Stimulated activated CD4-positive, alpha-beta T cell treated with anti-CD3 and anti-CD28 coated beads, Interleukin-4, amount 100 ng/mL, for 24 hours (primary cell): Measurements from ENCODE around the gene IL19.
"Not testable (repeated sequence)": the region's sequence is repeated elsewhere in the genome, so short reads cannot be mapped to it uniquely, and the experiment has no call there.

ENCODE experiments used
- DNase-seq: peaks from one replicate; pipeline ENCODE4 v3.0.0-alpha.2; 2020

The IL19 gene

DNA sequence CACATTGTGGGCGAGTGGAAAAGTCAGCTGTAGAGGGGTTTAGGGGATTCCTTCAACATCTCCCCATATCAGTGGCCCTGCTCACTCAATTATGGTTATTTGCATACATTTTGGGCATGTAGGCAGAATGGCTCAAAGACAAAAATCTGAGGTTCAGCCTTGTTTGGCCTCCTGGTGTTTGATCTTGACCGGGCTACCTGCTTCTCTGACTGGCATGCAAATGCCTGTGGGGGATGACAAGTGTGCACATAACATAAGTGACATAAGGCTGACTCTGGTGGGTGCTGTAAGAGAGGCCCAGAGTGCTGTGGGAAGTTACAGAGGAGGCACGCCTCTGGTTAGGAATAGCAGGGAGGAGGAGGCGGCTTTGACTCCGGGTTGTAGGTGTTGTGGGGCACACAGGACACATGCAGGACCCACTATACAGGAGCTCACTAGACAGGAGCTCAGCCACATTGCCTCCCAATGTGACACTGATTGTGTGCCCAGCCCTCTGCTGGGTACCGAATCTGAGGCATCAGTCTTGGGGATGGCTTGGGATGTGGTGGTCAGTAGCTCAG lies 29.4 kb upstream of the IL19 start:
- no peak for DNase-seq

DNA sequence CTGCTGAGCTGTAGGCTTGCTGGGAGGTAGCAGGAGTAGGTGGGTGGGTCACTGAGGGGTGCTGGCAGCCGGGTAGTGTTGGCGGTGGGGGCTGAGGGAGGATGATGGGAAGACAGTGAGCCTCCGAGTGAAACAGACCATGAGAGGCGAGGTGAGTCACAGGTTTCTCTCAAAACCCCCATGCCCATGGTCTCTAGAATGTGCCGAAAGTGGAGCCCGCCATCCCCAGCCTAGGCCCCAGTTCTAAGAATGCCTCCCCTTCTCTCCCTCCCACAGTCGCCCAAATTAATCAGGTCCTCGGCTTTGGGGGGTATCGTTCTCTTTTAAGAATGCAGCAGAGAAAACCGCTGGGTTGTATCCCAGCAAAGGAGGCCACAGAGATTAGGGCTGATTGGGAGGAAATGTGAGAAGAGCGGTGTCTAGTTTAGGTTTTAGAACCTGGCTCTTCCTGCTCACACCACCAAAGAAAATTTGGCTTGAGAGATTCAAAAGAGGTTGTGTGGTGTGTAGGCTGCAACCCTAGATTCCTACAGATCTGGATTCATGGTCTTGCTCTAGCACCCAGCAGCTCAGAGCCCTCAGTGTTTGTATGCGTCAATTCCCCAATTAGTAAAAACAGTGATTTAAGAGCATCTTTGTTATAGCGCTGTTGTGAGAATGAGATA lies 27.7 kb upstream of the IL19 start:
- DNase-seq, result peak; percentile 37

DNA sequence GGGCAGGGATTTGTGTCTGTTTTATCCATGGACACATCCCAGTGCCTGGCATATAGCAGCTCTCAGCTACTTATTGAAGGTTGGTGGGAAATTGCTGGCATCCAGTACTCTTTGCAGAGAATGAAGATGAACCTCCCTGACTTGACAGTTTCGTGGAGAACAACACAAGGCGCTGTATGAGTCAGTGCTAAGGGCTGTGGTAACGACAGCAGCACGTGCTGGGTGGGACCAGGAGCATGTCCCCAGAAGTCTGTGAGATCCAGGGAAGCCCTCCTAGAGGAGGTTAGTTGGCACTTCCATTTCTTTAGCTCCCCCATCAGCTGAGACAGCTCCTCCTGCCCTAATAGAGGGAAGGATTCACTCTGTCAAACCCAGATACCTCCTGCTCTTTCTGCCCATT lies 25.9 kb upstream of the IL19 start:
- peak; percentile 45 for DNase-seq

DNA sequence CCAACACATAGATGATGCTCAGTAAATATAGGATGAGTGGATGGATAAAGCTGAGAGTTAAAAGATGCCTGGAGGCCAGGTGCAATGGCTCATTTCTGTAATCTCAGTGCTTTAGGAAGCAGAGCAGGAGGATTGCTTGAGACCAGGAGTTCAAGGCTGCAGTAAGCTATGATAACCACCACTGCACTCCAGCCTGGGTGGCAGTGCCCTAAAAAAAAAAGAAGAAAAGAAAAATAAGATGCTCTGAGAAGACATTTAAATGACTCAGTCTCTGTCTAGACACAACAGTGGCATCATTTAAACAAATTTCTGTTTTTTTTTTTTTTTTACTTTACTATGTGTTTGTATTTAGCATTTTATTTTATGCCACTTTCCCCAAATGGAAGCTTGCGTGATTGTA lies 25.3 kb upstream of the IL19 start:
- DNase-seq, result no peak

DNA sequence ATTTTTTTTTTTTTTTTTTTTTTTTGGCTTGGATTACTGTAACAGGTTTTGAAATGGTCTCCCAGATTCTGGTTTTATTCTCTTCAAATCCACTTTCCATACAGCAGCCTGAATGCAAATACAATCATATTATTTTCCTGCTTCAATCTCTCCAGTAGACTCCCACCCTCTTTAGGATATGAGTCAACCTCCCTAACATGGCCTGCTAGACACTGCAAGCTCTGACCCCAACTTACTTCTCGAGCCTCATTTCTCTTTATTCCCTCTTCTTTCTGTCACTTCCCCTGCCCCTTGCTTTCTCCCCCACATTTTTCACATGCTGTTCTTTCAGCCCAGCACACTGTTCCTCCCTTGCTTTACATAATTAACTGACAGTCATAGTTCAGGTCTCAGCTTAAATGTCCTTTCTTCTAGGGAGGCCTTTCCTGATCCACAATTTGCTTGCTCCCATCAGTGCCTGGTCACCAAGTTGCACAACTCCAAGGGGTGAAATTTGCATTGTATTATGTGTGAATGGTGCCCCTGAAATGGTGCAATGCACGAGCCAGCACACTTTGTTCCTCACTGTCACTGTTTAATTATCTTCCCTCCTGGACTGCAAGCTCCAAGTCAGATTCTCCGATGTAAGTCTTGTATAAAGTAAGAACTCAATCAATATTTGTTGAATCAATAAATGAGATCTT lies 22.1 kb upstream of the IL19 start:
- DNase-seq, result no peak

DNA sequence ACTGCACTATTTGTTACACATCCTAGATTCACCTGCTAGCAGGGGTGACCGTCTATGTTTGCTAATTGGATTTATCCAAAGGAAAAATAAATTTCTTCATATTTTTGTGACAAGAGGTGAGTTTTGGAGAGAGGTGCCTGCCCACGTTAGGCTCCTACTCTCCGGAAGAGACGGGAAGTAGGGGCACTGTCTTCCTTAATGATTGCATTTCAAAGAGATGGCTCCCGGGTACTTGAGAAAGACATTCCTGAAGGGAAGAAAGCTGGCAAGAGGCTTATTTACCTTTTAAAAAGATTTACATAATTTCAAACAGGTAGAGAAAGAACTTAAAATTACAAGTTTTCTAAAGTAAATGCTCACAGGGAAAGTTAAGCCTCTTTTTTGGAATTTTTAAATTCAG lies 18.7 kb upstream of the IL19 start:
- no peak for DNase-seq

DNA sequence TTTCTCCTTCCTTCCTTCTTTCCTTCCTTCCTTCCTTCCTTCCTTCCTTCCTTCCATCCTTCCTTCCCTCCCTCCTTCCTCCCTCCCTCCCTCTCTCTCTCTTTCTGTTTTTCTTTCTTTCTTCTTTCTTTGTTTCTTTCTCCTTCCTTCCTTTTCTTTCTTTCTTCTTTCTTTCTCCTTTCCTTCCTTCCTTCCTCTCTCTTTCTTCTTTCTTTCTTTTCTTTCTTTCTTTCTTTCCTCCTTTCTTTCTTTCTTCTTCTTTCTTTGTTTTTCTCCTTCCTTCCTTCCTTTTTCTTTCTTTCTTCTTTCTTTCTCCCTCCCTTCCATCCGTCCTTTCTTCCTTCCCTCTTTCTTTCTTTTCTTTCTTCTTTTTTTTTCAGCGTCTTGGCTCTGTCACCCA lies 18.1 kb upstream of the IL19 start:
- DNase-seq, result no peak

GRCh38 chr1:206753141-206753540 lies 17.4 kb upstream of the IL19 start:
- no peak for DNase-seq

DNA sequence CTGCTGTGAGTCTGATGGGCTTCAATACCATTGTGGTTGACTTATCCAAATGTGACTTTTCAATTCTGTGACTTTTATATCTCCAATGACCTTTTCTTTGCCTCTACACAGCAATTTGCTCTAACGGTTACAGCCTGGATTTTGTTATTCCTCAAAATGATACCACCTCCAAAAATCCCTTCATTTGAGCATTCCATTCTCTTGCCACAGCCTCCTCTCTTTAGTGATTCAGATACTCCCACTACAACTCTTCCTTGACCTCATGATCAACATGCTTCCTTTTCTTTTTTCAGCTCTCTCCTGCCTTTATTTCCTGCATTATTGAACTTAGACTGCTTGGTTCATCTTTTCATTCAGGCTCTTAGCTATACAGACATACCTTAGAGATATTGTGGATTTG lies 16.6 kb upstream of the IL19 start:
- DNase-seq, result no peak

DNA sequence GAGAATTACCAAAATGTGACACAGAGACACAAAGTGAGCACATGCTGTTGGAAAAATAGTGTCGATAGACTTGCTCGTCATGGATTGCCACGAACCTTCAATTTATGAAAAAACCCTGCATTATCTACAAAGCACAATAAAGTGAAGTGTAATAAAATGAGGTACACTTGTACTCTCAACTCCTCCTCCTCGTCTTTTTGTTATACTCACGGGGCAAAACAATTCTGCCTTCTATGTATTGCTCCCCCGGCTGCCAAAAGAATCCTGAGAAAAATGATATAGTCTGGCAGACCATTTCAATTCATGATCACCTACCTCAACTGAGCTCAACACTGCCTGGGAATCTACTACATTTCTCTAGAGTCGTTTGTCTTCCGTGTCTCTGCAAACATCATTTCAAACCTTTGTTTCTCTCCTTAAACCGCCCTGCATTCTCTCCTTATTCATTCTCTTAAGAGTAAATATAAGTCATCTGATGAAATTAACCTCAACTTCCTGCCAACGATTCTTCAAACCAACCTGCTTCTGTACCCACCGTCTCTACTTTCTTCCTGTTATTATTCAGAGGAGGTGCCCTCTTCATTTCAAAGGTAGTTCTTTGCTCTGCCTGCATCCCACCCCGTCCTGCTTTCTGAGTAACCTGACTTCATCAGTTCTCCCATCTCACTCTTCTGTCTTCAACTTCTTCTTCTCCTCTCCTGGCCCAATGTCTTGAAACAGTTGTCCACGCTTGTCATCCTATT lies 12.9 kb upstream of the IL19 start:
- peak; percentile 38 for DNase-seq

DNA sequence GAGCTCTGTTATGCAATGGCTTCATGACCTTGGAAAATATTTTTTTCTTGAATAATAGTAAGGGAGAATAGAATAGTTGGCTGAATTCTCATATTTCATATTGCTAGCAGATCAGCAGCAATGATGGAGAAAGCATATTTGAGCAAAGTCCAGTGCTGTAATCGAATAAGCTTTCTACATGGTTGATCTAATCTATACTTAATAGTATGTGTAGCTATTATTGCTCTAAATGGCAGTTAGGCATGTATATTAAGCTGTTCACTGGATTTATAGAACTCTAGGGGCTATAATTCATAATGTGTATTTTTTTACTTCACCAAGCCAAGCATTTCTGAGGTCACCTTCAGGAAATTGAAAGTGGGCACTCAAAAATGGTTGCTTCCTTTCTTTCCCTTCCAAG lies 10.0 kb upstream of the IL19 start:
- DNase-seq, result no peak

- no peak for DNase-seq
Observed at GRCh38 chr1:206761159-206761768, 9.3 kb upstream of the IL19 start.

- not testable (repeated sequence) for DNase-seq
Observed at GRCh38 chr1:206762741-206763364, 7.7 kb upstream of the IL19 start.

DNA sequence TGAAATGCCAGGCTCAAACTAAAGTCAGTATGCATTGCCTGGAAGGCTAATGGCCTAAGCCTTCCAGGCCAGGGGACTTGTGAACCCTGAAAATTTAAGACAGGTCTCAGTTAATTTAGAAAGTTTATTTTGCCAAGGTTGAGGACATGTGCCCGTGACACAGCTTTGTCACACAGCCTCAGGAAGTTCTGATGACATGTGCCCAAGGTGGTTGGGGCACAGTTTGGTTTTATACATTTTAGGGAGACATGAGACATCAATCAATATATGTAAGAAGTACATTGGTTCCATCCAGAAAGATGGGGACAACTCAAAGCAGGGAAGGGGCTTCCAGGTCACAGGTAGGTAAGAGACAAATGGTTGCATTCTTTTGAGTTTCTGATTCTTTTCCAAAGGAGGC lies 4.8 kb upstream of the IL19 start:
- DNase-seq, result not testable (repeated sequence)

- peak; percentile 62 for DNase-seq
Observed at GRCh38 chr1:206766251-206766856, 4.2 kb upstream of the IL19 start.

- DNase-seq, result no peak
Observed at GRCh38 chr1:206768472-206769303, 1.9 kb upstream of the IL19 start.

DNA sequence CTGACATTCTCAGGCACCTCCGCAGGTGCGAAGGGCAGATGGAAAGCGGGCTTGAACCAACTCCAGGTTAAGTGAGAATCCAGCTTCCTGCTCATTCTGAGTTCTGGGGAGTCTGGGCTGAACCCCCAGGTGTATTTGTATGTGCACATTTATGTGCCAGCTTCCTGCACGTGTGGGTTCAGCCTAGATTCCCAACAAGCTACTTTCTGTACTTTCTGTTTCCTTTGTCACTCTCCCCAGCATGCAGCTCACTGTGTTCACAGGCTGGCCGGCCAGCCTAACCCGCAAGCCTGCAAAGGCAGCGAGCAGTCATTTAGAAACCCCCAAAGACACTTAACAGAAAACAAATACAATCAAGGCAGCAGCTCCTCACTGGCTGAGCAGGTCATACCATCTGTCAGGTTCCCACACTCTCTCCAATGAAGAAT lies 1.3 kb upstream of the IL19 start:
- peak; percentile 62 for DNase-seq

GRCh38 chr1:206771338-206771692 lies 742 bp downstream of the IL19 start:
- DNase-seq, result no peak

- DNase-seq, result no peak
Observed at GRCh38 chr1:206772243-206772937, 1.8 kb downstream of the IL19 start, which contains the start of gene IL10. TSS of gene IL10 (minus strand) at chr1:206772494. CDS start at chr1:206772435, 59 bp downstream.

GRCh38 chr1:206774093-206774492 lies 3.5 kb downstream of the IL19 start:
- DNase-seq, result no peak

DNA sequence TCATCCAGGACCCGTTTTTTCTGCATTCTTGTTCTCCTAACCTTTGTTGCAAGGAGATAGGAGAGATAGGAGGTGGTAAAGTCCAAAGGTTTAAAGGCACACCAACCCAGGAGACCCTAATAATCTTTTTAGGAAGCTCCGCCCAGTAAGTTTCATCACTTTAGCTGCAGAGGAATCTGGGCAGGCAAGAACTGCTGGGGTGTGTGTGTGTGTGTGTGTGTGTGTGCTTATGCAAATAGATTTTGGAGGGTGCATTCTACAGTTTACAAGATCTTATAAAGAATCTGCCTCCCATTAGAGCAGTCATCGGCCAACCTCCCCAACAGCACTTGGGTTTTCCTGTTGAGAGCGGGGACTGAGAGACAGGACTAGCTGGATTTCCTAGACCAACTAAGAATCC lies 5.7 kb downstream of the IL19 start:
- no peak for DNase-seq
